ENCODE data around the gene CARD10. TPM values are rescaled to one million over a fixed set of nuclear protein-coding genes. Genes with fewer than 3 reads are reported as not detected.

The CARD10 gene
- total RNA-seq, 1 experiment from 2014 or later: 22.7 TPM

- TF ChIP-seq CTCF (IDR thresholded peaks at IDR 0.05; ENCODE audit: unreplicated experiment): no peak
- Mint-ChIP-seq H3K27me3 (ENCODE audit: insufficient read depth, unreplicated experiment) (no peaks in the 10 kb centered on the region), H3K27ac (ENCODE audit: low read depth, unreplicated experiment) (no peak overlapping the region), H3K36me3 (ENCODE audit: insufficient read depth, unreplicated experiment) (no peaks in the 10 kb centered on the region), H3K4me1 (ENCODE audit: insufficient read depth, unreplicated experiment) (no peaks in the 10 kb centered on the region), H3K4me3 (ENCODE audit: unreplicated experiment) (no peak overlapping the region), H3K9me3 (ENCODE audit: unreplicated experiment) (no peaks in the 10 kb centered on the region)
- no peak for DNase-seq (ENCODE audit: unreplicated experiment)
- POLR2A ChIA-PET: interaction anchor here (1.2 kb wide), 1 partner anchor 148 kb away, joined by 4 read pairs; no protein-coding TSS in a partner anchor
- CTCF ChIA-PET: interaction anchor here (1.7 kb wide), 1 partner anchor 145 kb away, joined by 5 read pairs; no protein-coding TSS in a partner anchor
- no TSS peak for BruUV-seq (replicated peaks)
- intact Hi-C loops (cut with micrococcal nuclease): no loop called here
These were observed 57.3 kb downstream of the CARD10 start for GRCh38 chr22:37461961-37462360.

GRCh38 chr22:37460684-37461083, 58.5 kb downstream of the CARD10 start:
- ChIA-PET POLR2A (no interaction called here), CTCF (interaction anchor here (1.7 kb wide), 1 partner anchor 144 kb away, joined by 5 read pairs; no protein-coding TSS in a partner anchor)
- Mint-ChIP-seq H3K9me3 (ENCODE audit: unreplicated experiment) (no peaks in the 10 kb centered on the region), H3K4me3 (ENCODE audit: unreplicated experiment) (no peak overlapping the region), H3K27me3 (ENCODE audit: insufficient read depth, unreplicated experiment) (no peaks in the 10 kb centered on the region), H3K4me1 (ENCODE audit: insufficient read depth, unreplicated experiment) (peaks cover 7% of the 10 kb centered on the region), H3K27ac (ENCODE audit: low read depth, unreplicated experiment) (no peak overlapping the region), H3K36me3 (ENCODE audit: insufficient read depth, unreplicated experiment) (no peaks in the 10 kb centered on the region)
- intact Hi-C loops (cut with micrococcal nuclease): no loop called here
- TF ChIP-seq CTCF (IDR thresholded peaks at IDR 0.05; ENCODE audit: unreplicated experiment): no peak
- no TSS peak for BruUV-seq (replicated peaks)
- DNase-seq (ENCODE audit: unreplicated experiment): no peak

- Mint-ChIP-seq H3K27ac (ENCODE audit: low read depth, unreplicated experiment) (no peak overlapping the region), H3K27me3 (ENCODE audit: insufficient read depth, unreplicated experiment) (no peaks in the 10 kb centered on the region), H3K36me3 (ENCODE audit: insufficient read depth, unreplicated experiment) (no peaks in the 10 kb centered on the region), H3K9me3 (ENCODE audit: unreplicated experiment) (no peaks in the 10 kb centered on the region), H3K4me1 (ENCODE audit: insufficient read depth, unreplicated experiment) (peaks cover 20% of the 10 kb centered on the region), H3K4me3 (ENCODE audit: unreplicated experiment) (no peak overlapping the region)
- DNase-seq (ENCODE audit: unreplicated experiment): no peak
- POLR2A ChIA-PET: interaction anchor here (0.7 kb wide), 1 partner anchor 197 kb away, joined by 3 read pairs; no protein-coding TSS in a partner anchor
- CTCF ChIA-PET: interaction anchor here (0.6 to 7.1 kb wide), 14 partner anchors 8 to 1580 kb away, joined by 3 to 195 read pairs (median 6); no protein-coding TSS in a partner anchor
- intact Hi-C loops (cut with micrococcal nuclease): no loop called here
- no TSS peak for BruUV-seq (replicated peaks)
- no peak for TF ChIP-seq CTCF (IDR thresholded peaks at IDR 0.05; ENCODE audit: unreplicated experiment)
These were observed 60.0 kb downstream of the CARD10 start for GRCh38 chr22:37459206-37459605.

- Mint-ChIP-seq H3K4me3 (ENCODE audit: unreplicated experiment) (no peak overlapping the region), H3K27me3 (ENCODE audit: insufficient read depth, unreplicated experiment) (no peaks in the 10 kb centered on the region), H3K4me1 (ENCODE audit: insufficient read depth, unreplicated experiment) (peaks cover 20% of the 10 kb centered on the region), H3K9me3 (ENCODE audit: unreplicated experiment) (no peaks in the 10 kb centered on the region), H3K36me3 (ENCODE audit: insufficient read depth, unreplicated experiment) (no peaks in the 10 kb centered on the region), H3K27ac (ENCODE audit: low read depth, unreplicated experiment) (no peak overlapping the region)
- peak; percentile 79 for DNase-seq (ENCODE audit: unreplicated experiment)
- ChIA-PET CTCF (interaction anchor here (0.6 to 7.1 kb wide), 30 partner anchors 13 to 454 kb away, joined by 3 to 195 read pairs (median 4); no protein-coding TSS in a partner anchor), POLR2A (interaction anchor here (1.1 to 1.3 kb wide), 2 partner anchors 13 to 141 kb away, joined by 3 read pairs; no protein-coding TSS in a partner anchor)
- intact Hi-C loops (cut with micrococcal nuclease): loop anchor here (1.0 to 2.0 kb wide), 4 partner anchors 140 to 291 kb away; no protein-coding TSS in a partner anchor
- TF ChIP-seq CTCF (IDR thresholded peaks at IDR 0.05; ENCODE audit: unreplicated experiment): peak; percentile 98
- BruUV-seq (replicated peaks): no TSS peak
These were observed 61.9 kb downstream of the CARD10 start for GRCh38 chr22:37457093-37457893.
